22Rv1 (cell line): Measurements from ENCODE around the gene RSF1.

Source experiments
- CTCF ChIP-seq: fragments of 450-650 bp; IDR thresholded peaks from 2 replicates; pipeline ENCODE4 v1.5.1; 2017; ENCODE audit warnings: mild to moderate bottlenecking
- ZFX ChIP-seq: fragments of 450-650 bp; IDR thresholded peaks from 2 replicates; pipeline ENCODE4 v1.6.1; 2017; ENCODE audit warnings: antibody characterized with exemption, borderline replicate concordance

GRCh38 chr11:77732143-77732542, 88.4 kb downstream of the RSF1 start:
- TF ChIP-seq CTCF = no peak
- TF ChIP-seq ZFX = no peak
